ENCODE results near the gene SPRY1.

The SPRY1 gene, protein sequence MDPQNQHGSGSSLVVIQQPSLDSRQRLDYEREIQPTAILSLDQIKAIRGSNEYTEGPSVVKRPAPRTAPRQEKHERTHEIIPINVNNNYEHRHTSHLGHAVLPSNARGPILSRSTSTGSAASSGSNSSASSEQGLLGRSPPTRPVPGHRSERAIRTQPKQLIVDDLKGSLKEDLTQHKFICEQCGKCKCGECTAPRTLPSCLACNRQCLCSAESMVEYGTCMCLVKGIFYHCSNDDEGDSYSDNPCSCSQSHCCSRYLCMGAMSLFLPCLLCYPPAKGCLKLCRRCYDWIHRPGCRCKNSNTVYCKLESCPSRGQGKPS

GRCh38 chr4:123396307-123397143, at the start of gene SPRY1:
Gene SPRY1 (plus strand): TSS chr4:123396795. CDS start chr4:123401592, 4,797 bp downstream.
- peak; percentile 87 for DNase-seq

- no peak for DNase-seq
Measured at GRCh38 chr4:123346951-123347350, 49.6 kb upstream of the SPRY1 start.

- no peak for DNase-seq
Measured at GRCh38 chr4:123348946-123349345, 47.6 kb upstream of the SPRY1 start.

DNA sequence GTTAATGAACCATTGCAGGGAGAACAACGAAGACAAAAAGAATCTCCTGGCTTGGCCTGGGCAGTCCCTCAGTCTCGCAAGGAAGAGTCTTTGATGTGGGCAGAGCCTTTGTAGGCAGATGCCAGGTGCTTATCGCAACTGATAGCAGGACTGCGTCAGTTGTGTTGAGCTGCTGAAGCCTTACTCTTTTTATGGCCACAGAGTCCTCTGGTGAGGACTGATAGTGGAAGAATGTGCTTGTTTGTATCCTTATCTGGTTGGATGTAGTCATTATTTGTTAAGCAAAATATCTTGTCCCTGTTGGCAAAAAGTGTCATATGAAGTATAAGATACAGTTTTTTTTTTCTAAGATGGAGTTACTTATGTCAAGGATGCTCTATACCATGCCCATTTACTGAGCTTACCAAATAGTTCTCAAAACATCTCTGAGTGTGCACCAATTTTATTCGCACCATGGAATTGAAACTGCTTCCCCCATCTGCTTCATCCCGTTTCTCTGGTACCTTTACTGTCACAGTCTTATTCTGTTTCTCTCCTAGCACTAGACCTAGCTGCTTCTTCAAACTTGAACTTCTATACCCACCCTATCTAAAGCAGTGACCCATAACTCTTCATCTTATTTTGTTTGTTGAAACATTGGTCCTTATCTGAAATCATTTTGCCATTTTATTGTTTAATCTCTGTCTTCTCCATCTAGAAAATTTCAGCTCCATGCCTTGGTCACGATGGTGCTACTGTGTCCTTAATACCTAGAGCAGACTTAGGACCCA, 47.0 kb upstream of the SPRY1 start:
- no peak for DNase-seq

DNA sequence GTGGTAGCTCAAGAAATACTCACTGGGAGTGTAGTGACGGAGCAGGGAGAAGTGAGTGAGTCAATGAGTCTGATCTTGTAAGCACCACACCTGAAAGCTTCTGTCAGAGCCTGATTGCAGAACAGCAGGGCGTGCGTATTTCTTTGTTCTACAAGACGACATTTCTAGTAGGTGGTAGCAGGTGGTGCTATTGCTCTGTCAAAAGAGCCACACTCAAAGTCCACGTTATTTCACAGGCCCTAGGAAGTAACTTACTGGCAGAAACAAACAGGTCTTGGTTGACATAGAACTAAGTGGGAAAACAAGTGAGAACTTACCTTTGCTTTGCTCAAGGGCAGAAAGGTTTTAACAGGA, 46.4 kb upstream of the SPRY1 start:
- no peak for DNase-seq

- no peak for DNase-seq
Measured at GRCh38 chr4:123350726-123351125, 45.9 kb upstream of the SPRY1 start.

GRCh38 chr4:123351713-123352112, 44.9 kb upstream of the SPRY1 start:
- DNase-seq, result no peak

- no peak for DNase-seq
Measured at GRCh38 chr4:123352240-123352945, 44.2 kb upstream of the SPRY1 start.

- no peak for DNase-seq
Measured at GRCh38 chr4:123352966-123353365, 43.6 kb upstream of the SPRY1 start.

DNA sequence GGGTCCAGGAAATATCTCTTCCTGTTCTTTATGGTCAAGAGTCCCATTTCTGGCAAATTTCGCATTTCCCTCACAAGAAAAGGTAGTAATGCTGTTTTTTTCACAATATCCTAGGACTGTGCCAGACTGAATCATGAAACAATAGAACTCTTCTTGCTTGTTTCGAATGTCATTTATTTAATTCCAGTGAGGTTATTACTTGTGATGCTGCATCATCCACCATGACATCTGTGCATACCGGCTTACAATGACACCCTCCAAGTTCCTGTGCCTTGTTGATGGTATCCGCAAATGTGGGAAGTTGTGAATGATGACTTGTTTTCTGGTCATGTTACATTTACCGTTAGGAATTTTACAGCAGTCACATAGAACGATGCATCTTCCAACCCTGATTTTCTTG, 42.9 kb upstream of the SPRY1 start:
- DNase-seq, result no peak

GRCh38 chr4:123354701-123355100, 41.9 kb upstream of the SPRY1 start:
- no peak for DNase-seq

GRCh38 chr4:123356921-123357320, 39.7 kb upstream of the SPRY1 start:
- no peak for DNase-seq

DNA sequence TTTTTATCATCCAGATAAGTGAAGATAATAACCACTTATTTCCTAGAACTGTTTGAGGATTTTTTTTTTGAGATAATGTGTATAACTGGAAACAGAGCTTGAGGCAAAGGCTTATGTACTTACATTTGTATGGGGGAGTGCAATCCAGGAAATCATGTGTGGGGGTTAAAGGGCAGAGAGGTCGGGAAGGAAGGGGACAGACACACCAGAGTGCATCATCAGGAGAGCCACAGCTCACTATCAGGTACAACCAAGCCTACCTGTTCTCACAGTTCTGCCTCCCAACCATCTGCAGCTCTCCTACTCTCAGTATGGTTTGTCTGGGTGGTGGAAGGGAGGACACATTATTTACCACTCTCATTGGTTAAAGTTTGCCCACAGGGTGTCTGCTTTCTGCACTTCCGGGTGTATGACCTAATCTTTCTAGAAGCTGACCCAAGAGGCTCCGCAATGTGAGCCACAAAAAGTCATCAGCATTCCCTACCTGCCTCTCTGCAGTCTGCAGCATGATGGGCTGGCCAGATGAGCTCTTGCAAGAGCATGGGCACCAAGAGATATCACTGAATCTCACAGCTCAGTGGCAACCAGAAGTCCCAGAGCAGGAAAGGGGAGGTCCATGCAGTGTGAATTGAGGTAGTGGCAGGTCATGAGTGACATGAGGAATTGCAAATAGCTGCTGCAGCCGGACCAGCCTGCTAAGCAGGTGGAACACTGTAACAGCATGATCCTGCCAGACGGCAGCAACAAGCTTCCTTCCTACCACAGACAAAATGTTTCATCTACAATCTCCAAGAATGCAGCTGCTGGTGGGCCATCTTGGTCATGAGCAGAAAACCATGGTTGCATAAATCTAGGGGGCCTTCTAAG, 36.9 kb upstream of the SPRY1 start:
- DNase-seq, result no peak

- DNase-seq, result no peak
Measured at GRCh38 chr4:123361195-123361861, 35.3 kb upstream of the SPRY1 start.

DNA sequence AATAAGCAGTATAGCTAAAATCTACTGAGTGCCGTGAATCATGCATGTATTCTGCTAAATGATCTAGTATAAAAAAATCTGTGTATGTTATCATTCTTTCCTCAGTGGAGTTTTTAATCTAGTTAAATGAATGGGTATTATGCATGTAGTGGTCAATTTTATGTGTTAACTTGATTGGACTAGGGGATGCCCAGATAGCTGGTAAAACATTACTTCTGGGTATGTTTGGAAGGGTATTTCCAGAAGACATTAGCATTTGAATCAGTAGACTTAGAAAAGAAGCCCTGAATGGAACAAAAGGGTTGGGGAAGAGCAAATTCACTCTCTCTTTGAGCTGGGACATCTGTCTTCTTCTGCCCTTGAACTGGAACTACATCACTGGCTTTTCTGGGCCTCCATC, 34.5 kb upstream of the SPRY1 start:
- no peak for DNase-seq

GRCh38 chr4:123363729-123364128, 32.9 kb upstream of the SPRY1 start:
- DNase-seq, result no peak

GRCh38 chr4:123364906-123365305, 31.7 kb upstream of the SPRY1 start:
- no peak for DNase-seq

DNA sequence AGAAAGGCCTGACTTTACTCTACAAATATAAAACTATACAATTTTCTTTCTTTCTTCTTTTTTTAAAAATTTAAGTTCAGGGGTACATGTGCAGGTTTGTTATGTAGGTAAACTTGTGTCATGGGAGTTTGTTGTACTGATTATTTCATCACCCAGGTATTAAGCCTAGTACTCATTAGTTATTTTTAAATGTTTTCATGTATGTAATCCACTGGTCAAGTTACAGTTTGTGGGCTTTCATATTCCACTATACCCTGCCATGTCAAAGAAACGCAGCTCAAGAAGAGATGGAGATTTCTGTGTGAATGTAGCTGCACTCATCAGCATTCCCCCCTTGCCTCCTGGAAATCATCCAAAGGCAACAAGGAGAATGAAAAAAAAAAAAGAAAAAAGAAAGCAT, 31.2 kb upstream of the SPRY1 start:
- DNase-seq, result no peak

- DNase-seq, result no peak
Measured at GRCh38 chr4:123366144-123366748, 30.3 kb upstream of the SPRY1 start.

DNA sequence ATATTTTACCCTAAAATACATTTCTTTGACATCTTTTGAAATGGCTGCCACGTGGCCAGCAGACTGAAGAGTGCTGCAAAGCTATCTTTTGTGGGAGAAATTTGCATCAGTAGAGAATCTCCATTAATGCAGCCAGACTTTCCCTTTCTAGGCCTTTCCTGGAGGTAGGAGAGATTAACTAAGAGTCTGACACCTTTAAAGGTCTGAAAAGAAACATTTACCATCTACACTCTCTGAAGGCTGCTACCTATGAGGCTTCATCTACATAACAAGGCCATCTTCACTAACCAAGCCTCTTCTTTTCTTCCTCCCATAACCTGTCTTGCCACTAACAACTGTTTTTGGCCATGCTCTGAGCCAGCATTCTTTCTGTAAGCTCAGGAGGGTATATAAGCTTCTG, 17.8 kb upstream of the SPRY1 start:
- no peak for DNase-seq

DNA sequence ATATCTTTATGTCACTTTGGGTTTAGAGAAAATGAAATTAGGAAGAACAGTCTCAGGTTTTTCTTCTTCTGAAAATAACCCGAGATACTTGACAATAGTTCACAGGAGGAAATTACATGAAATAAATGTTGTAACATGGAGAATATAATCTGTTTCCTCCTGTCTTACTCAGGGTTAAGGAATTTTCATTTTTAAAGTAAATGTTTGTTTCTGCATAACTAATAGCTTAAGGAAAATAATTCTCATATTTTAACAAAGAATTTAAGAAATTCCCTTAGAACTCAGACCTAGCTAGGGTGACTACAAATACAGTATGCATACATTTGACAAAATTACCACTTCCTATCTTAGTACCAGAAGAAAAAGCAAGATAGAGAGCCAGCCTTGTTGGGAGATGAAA, 17.2 kb upstream of the SPRY1 start:
- no peak for DNase-seq
